GM18870 (cell line): ENCODE results near the gene CWF19L2.
A peak's percentile ranks its signal among the peaks of the same experiment; 100 is the strongest.
"Not testable (repeated sequence)": the region's sequence is repeated elsewhere in the genome, so short reads cannot be mapped to it uniquely, and the experiment has no call there.

Source experiments
- ATAC-seq: cut with Tn5 transposase; IDR thresholded peaks from one replicate; pipeline ENCODE4 v1.9.1; 2021; ENCODE audit warnings: moderate library complexity; ENCODE audit not compliant: unreplicated experiment

CWF19L2 gene

GRCh38 chr11:107457558-107458271, at the start of gene CWF19L2:
Gene CWF19L2, minus strand, starts transcription at chr11:107457825. Its CDS starts 9 bp downstream, at chr11:107457816.
- ATAC-seq: peak; percentile 96

GRCh38 chr11:107505647-107506225, 48.1 kb upstream of the CWF19L2 start:
- ATAC-seq: no peak

DNA sequence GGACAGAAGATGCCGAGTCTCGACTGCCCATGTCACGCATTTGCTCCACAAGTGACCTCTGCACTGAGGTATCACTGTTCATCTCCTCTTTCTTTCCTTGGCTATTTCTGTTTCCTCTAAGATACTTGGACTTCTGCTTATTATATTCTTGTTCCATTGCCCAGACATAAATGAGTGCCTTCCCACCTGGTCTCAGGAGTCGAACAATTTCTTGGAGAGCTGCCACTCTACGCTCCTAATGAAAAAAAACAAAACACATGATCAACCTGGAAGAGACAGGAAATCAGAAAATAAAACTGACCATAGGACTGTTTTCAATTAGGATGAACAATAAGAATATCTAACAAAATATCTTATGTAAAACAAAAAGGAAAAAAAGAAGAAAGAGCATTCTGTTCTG, 47.4 kb upstream of the CWF19L2 start:
- no peak for ATAC-seq

DNA sequence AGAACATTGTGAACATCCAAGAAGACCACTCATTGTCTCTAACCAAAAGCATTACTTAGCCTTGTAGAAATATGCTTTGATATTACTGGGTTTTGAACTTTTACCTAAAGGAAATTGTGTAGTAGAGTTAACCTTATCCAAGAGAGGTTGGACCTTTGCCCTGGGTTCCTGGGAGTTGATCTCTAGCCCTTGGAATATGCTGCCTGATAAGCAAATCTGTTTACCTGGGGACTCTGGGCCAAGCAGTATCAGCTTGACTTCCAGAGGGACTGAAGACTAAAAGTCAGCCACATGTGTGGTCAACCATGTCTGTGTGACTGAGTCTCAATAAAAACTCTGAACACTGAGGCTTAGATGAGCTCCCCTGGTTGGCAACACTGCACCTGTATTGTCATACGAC, 44.1 kb upstream of the CWF19L2 start:
- ATAC-seq: no peak

DNA sequence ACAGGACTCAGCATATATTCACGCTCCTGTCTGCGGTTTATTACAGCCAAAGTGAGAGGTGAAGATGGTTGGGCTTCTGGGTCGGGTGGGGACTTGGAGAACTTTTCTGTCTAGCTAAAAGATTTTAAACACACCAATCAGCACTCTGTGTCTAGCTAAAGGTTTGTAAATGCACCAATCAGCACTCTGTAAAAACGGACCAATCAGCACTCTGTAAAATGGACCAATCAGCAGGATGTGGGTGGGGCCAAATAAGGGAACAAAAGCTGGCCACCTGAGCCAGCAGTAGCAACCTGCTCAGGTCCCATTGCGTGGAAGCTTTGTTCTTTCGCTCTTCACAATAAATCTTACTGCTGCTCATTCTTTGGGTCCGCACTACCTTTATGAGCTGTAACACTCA, 39.7 kb upstream of the CWF19L2 start:
- not testable (repeated sequence) for ATAC-seq

GRCh38 chr11:107496011-107496410, 38.4 kb upstream of the CWF19L2 start:
- ATAC-seq: no peak

GRCh38 chr11:107494055-107494454, 36.4 kb upstream of the CWF19L2 start:
- ATAC-seq: no peak

DNA sequence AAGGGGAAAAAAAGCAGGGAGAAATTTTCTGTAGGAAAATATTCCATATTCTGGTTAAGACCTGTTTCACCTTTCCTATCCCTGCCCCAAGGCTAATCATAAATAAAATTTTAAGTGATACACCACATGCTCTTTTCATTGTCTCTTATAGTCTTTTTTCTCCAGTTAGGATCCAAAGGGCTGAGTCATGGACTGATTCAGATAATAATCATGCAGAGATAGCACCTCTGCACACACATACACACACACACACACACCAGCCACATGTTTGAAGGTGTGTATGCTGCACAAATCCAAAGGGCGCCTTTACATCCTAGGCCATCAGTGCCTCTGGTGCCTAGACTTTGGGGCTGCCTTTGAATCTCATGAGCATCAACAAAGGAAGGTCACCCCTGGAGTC, 35.5 kb upstream of the CWF19L2 start:
- ATAC-seq: no peak

GRCh38 chr11:107490836-107491235, 33.2 kb upstream of the CWF19L2 start:
- ATAC-seq: no peak

- ATAC-seq: no peak
Observed at GRCh38 chr11:107482234-107482633, 24.6 kb upstream of the CWF19L2 start.

DNA sequence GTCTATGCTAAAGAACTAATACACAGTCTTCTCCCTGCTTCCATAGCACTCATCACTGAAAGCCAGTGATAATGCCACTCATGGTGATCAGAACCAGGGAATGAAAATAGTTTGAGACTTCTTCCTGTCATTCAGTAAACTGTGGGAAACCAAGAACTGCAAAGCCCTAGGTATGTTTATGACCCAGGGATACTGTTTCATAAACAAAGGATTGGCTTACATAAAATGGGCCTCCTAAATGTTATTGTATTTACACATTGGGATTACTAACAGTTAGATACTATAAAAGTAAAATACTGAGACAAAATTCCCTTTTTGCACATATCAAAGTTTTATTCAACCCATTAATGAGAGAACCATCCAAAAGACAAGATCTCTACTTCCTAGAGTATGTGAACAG, 21.3 kb upstream of the CWF19L2 start:
- ATAC-seq: no peak

DNA sequence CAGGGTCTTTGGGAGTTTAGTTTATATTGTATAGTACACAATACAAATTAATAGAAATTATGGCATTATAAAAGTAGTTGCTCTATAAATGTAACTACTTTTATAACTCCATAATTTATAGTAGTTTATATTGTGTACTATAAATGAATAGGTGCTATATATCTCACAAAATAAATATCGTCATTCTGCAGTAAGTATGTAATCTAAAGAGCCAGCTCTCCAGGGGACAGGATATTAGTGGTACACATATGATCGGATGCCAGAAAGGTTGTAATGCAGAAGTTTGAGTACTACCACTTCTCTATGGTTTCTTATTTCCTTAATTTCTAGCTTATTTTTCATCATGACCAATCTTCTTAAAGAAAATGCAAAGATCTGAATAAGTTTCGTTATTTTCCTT, 20.2 kb upstream of the CWF19L2 start:
- no peak for ATAC-seq

DNA sequence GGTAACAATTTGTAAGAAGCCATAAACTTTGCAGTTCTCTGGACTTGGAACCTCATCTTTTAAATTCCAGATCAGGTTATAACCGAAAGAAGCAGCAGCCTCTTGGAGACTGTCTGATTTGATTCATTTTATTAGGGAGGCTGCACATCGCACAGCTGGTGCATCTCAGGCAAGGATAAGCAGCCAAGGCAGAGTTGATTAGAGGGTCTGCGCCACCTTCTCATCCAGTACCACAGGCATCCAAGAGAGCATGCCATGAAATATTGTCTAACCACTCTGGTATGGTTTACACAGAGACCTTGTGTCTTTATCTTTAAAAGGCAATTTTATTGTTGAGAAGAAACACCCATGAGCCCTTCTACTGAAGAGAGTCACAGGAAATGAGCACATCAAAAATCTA, 16.2 kb upstream of the CWF19L2 start:
- no peak for ATAC-seq

DNA sequence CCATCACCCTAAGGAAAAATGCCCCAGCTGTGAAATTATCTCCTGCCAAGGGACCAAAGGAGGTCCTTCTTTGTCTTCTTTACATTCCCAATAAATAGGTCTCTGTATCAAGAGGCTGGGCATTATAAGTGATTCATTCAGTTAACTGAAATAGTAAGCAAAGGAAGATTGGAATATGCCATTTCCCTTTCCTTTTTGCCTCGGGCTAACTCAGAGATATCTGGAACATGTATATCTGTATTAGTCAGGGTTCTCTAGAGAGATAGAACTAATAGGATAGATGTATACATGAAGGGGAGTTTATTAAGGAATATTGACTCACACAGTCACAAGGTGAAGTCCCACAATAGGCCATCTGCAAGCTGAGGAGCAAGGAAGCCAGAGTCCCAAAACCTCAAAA, 15.3 kb upstream of the CWF19L2 start:
- no peak for ATAC-seq

GRCh38 chr11:107468596-107468995, 11.0 kb upstream of the CWF19L2 start:
- ATAC-seq: no peak

GRCh38 chr11:107467696-107468095, 10.1 kb upstream of the CWF19L2 start:
- ATAC-seq: no peak

- ATAC-seq: not testable (repeated sequence)
Observed at GRCh38 chr11:107466275-107466866, 8.7 kb upstream of the CWF19L2 start.

- ATAC-seq: peak; percentile 33
Observed at GRCh38 chr11:107457205-107457557, 444 bp downstream of the CWF19L2 start.

DNA sequence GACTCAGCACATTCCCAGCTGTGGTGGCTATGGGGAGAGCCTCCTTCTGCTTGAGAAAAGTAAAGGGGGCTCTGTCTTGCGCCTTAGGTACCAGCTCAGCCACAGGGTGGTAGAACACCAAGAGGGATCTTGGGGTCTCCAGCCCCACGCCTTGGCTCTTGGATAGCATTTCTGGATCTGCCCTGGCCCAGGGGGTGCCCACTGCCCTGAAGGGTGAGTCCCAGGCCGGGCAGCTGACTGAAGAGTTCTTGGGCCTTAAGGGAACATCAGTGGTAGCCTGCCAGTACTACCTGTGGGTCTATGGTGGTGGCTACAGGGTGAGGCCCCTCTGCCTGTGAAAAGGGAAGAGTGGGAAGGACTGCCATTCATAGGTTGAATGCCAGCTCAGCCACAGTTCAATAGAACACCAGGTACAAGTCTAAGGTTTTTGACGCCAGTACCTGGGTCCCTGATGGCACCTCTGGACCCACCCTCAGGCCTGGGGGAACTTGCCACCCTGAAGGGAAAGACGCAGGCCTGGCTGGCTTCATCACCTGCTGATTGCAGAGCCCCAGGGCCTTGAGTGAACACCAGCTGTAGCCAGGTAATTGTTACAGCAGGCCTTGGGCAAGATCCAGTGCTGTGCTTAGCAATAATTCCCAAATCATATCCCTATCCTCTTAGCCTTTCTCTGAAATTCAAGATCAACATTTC, 3.9 kb downstream of the CWF19L2 start:
- no peak for ATAC-seq

GRCh38 chr11:107446822-107447431, 10.7 kb downstream of the CWF19L2 start:
- no peak for ATAC-seq

GRCh38 chr11:107442715-107443215, 14.9 kb downstream of the CWF19L2 start:
- ATAC-seq: no peak
